HepG2 (cell line): ENCODE data around the gene TMTC1. TPM values are rescaled to one million over a fixed set of nuclear protein-coding genes. Genes with fewer than 3 reads are reported as not detected.

ENCODE experiments used
- ATAC-seq: fragments of 200-7000 bp; cut with Tn5 transposase; 3 replicates; pipeline ENCODE4 v1.9.1; 2020; ENCODE audit warnings: mild to moderate bottlenecking, moderate library complexity
- BruUV-seq: library from RNA; stranded (reverse); fragments of 400-500 nt; replicated peaks from 2 replicates; lab custom pipeline; 2021; lab: Mats Ljungman, UMichigan
- CTCF ChIA-PET: fragments of 300-600 bp; formaldehyde crosslinking; extraction: SDS; loops from one replicate; lab custom pipeline; 2021; ENCODE audit warnings: low total read pairs, inconsistent platforms, low intra/inter-chr PET ratio; lab: Yijun Ruan, JAX
- POLR2A ChIA-PET: fragments of 350-600 bp; sonication (Branson Sonifier 250); formaldehyde crosslinking; loops from one replicate; lab custom pipeline; 2020; ENCODE audit warnings: antibody characterized with exemption, inconsistent platforms; lab: Yijun Ruan, JAX
- DNase-seq: peaks from one replicate; pipeline ENCODE4 v3.0.0-alpha.2; 2015; ENCODE audit warnings: low spot score
- FAIRE-seq: peaks from 3 replicates; lab custom pipeline; 2011; peaks lifted over from hg19 to GRCh38; lab: Jason Lieb, UNC
- H2AFZ ChIP-seq: one replicate; pipeline ENCODE4 v1.6.1; 2011; ENCODE audit warnings: low read length, inconsistent platforms
- H3K27ac ChIP-seq: fragments of 300-600 bp; 3 replicates; pipeline ENCODE4 v1.8.0; 2011; ENCODE audit warnings: mixed run types, mild to moderate bottlenecking, mixed read lengths, low read length, inconsistent platforms; ENCODE audit not compliant: insufficient read depth; ENCODE audit errors: extremely low read length
- H3K27me3 ChIP-seq, 2 experiments: fragments of 200-600 bp in 1 of 2; 2 replicates in 1 of 2; 3 replicates in 1 of 2; pipeline versions ENCODE4 v1.6.0 to v1.8.0; 2011; ENCODE audit warnings: low read length in 2 of 2, mild to moderate bottlenecking in 2 of 2, moderate library complexity in 2 of 2, inconsistent platforms in 1 of 2; ENCODE audit not compliant: insufficient read depth in 2 of 2, control insufficient read depth in 1 of 2
- H3K36me3 ChIP-seq, 2 experiments: fragments of 200-600 bp in 1 of 2; replicated peaks in 1 of 2; 2 replicates in 1 of 2; 3 replicates in 1 of 2; pipeline versions ENCODE4 v1.5.1 to v1.8.0; 2011; ENCODE audit warnings: low read length in 2 of 2, inconsistent platforms in 1 of 2; ENCODE audit not compliant: insufficient read depth in 2 of 2, control insufficient read depth in 1 of 2
- H3K4me1 ChIP-seq: 2 replicates; pipeline ENCODE4 v1.5.1; 2012; ENCODE audit warnings: low read length, inconsistent platforms; ENCODE audit not compliant: insufficient read depth
- H3K4me2 ChIP-seq: 2 replicates; pipeline ENCODE4 v1.6.0; 2011; ENCODE audit warnings: low read depth, low read length, inconsistent platforms
- H3K4me3 ChIP-seq, 3 experiments: fragments of 200-600 bp in 1 of 3; sonication (generic), shearing (Covaris generic) in 1 of 3; replicated peaks in 1 of 3; 2 replicates each; pipeline ENCODE4 v1.5.1; 2011 to 2016; ENCODE audit warnings: low read length in 3 of 3, inconsistent platforms in 2 of 3, low read depth in 2 of 3, mild to moderate bottlenecking in 2 of 3, control low read depth in 1 of 3, mixed read lengths in 1 of 3; ENCODE audit not compliant: insufficient read depth in 1 of 3
- H3K79me2 ChIP-seq: one replicate; pipeline ENCODE4 v1.6.1; 2011; ENCODE audit warnings: low read length, inconsistent platforms; ENCODE audit not compliant: insufficient read depth
- H3K9ac ChIP-seq: 2 replicates; pipeline ENCODE4 v1.6.0; 2011; ENCODE audit warnings: mild to moderate bottlenecking, low read depth, low read length, inconsistent platforms; ENCODE audit not compliant: insufficient read depth
- H3K9me3 ChIP-seq: 2 replicates; pipeline ENCODE4 v1.5.1; 2012; ENCODE audit warnings: mild to moderate bottlenecking, low read length
- H4K20me1 ChIP-seq: 2 replicates; pipeline ENCODE4 v1.6.0; 2011; ENCODE audit warnings: inconsistent platforms, mild to moderate bottlenecking, low read length, moderate library complexity; ENCODE audit not compliant: insufficient read depth
- BORCS8-MEF2B ChIP-seq: sonication (generic); formaldehyde crosslinking; IDR thresholded peaks from 2 replicates; pipeline ENCODE4 v1.8.0; 2022; ENCODE audit warnings: mild to moderate bottlenecking, missing genetic modification reagents
- CBX2 ChIP-seq, 2 experiments: fragments of 200-600 bp in 1 of 2; sonication (generic); formaldehyde crosslinking in 1 of 2; IDR thresholded peaks; 2 replicates each; pipeline versions ENCODE4 v1.7.0 to v1.8.1; 2018 to 2022; ENCODE audit warnings: low read depth in 2 of 2, low read length in 1 of 2, mild to moderate bottlenecking in 1 of 2, missing genetic modification reagents in 1 of 2
- DNMT3B ChIP-seq: conservative IDR thresholded peaks from 2 replicates; pipeline ENCODE4 v1.6.1; 2016; ENCODE audit warnings: missing biosample characterization, control low read depth
- ELF1 ChIP-seq: sonication (generic); formaldehyde crosslinking; IDR thresholded peaks from 2 replicates; pipeline ENCODE4 v1.4.0; 2020; ENCODE audit warnings: missing genetic modification reagents
- NFYB ChIP-seq: sonication (generic); formaldehyde crosslinking; IDR thresholded peaks from 2 replicates; pipeline ENCODE4 v1.4.0; 2020; ENCODE audit warnings: missing genetic modification reagents
- RFX1 ChIP-seq: fragments of 450-650 bp; IDR thresholded peaks from 2 replicates; pipeline ENCODE4 v1.6.1; 2017
- SAFB2 ChIP-seq: sonication (generic); formaldehyde crosslinking; IDR thresholded peaks from 2 replicates; pipeline ENCODE4 v1.5.1; 2020; ENCODE audit warnings: missing genetic modification reagents, low read depth, mild to moderate bottlenecking, borderline replicate concordance
- SMYD3 ChIP-seq: sonication (generic); formaldehyde crosslinking; IDR thresholded peaks from 2 replicates; pipeline ENCODE4 v1.8.1; 2023; ENCODE audit warnings: mild to moderate bottlenecking, missing genetic modification reagents
- ZFAT ChIP-seq: sonication (generic); formaldehyde crosslinking; conservative IDR thresholded peaks from 2 replicates; pipeline ENCODE4 v1.8.1; 2023; ENCODE audit warnings: missing genetic modification reagents, inconsistent platforms
- ZMAT5 ChIP-seq: sonication (generic); formaldehyde crosslinking; IDR thresholded peaks from 2 replicates; pipeline ENCODE4 v1.5.0; 2020; ENCODE audit warnings: mild to moderate bottlenecking, low read depth, missing genetic modification reagents, borderline replicate concordance
- ZNF20 ChIP-seq: sonication (generic); formaldehyde crosslinking; IDR thresholded peaks from 2 replicates; pipeline ENCODE4 v1.4.0; 2020; ENCODE audit warnings: mild to moderate bottlenecking, moderate library complexity, missing genetic modification reagents
- ZNF224 ChIP-seq: sonication (generic); formaldehyde crosslinking; IDR thresholded peaks from 2 replicates; pipeline ENCODE4 v1.5.0; 2020; ENCODE audit warnings: mild to moderate bottlenecking, missing genetic modification reagents
- ZNF296 ChIP-seq: sonication (generic); formaldehyde crosslinking; conservative IDR thresholded peaks from 2 replicates; pipeline ENCODE4 v1.5.0; 2020; ENCODE audit warnings: mild to moderate bottlenecking, missing genetic modification reagents
- ZNF329 ChIP-seq: sonication (generic); formaldehyde crosslinking; IDR thresholded peaks from 2 replicates; pipeline ENCODE4 v1.9.0; 2021; ENCODE audit warnings: low read depth, mild to moderate bottlenecking, missing genetic modification reagents
- ZNF350 ChIP-seq: sonication (generic); formaldehyde crosslinking; IDR thresholded peaks from 2 replicates; pipeline ENCODE4 v1.4.0; 2020; ENCODE audit warnings: mild to moderate bottlenecking, low read depth, missing genetic modification reagents, borderline replicate concordance
- ZNF674 ChIP-seq: sonication (generic); formaldehyde crosslinking; IDR thresholded peaks from 2 replicates; pipeline ENCODE4 v1.5.0; 2020; ENCODE audit warnings: low read depth, mild to moderate bottlenecking, missing genetic modification reagents
- ZNF777 ChIP-seq: sonication (generic); formaldehyde crosslinking; IDR thresholded peaks from 2 replicates; pipeline ENCODE4 v1.4.0; 2020; ENCODE audit warnings: missing genetic modification reagents
- ZSCAN22 ChIP-seq: sonication (generic); formaldehyde crosslinking; IDR thresholded peaks from 2 replicates; pipeline ENCODE4 v1.4.0; 2020; ENCODE audit warnings: mild to moderate bottlenecking, missing genetic modification reagents
- WGBS: methylation state at CpG from one replicate; pipeline ENCODE4 v1.1.6; 2017; ENCODE audit warnings: low lambda C conversion rate; 5-methylcytosine and 5-hydroxymethylcytosine counted together
- in situ Hi-C: cut with HindIII; loops from 2 replicates; pipeline ENCODE4 v1.10.0; 2017; ENCODE audit warnings: low pct_unique_long_range_greater_than_20kb; ENCODE audit not compliant: extremely low pct_ligation_motif_present
- intact Hi-C: fragments of 100-400 bp; cut with micrococcal nuclease; formaldehyde crosslinking; loops from one replicate; pipeline ENCODE4 v1.10.0; 2022; ENCODE audit not compliant: unreplicated experiment
- polyA plus RNA-seq, 8 experiments: library from polyadenylated mRNA; depleted of rRNA in 3 of 8; stranded (reverse) in 7 of 8; unstranded in 1 of 8; fragments of >200 nt; fragmentation: Illumina TruSeq in 4 of 8; extraction: Trizol in 4 of 8; gene quantifications; 2 replicates each; pipeline versions ENCODE4 v1.2.1 to v1.2.3, GENCODE V29; 2011 to 2016; ENCODE audit warnings: low read depth in 4 of 8, missing spikeins in 1 of 8, mixed read lengths in 1 of 8; ENCODE audit not compliant: insufficient read depth in 1 of 8
- total RNA-seq, 5 experiments: library from RNA; depleted of rRNA; stranded (reverse); fragments of >200 nt; fragmentation: Illumina TruSeq; extraction: Trizol; gene quantifications; 2 replicates each; pipeline ENCODE4 v1.2.3, GENCODE V29; 2016; ENCODE audit warnings: low read depth in 1 of 5

Gene TMTC1
- total and polyA plus RNA-seq, 2 of the 13 experiments (the other 11 are each of a cell fraction or from before 2014, with no cell fraction given), result 0.69 to 1.8 TPM

GRCh38 chr12:29574500-29574899 lies 209.2 kb downstream of the TMTC1 start:
- in situ Hi-C loops (no loop called here), intact Hi-C loops (no loop called here)
- Histone ChIP-seq H3K4me2 (no peak overlapping the region), H3K27me3 (no peaks in the 10 kb centered on the region), H3K79me2 (no peaks in the 10 kb centered on the region), H3K4me1 (no peaks in the 10 kb centered on the region), H4K20me1 (no peaks in the 10 kb centered on the region), H3K9me3 (no peaks in the 10 kb centered on the region)
- POLR2A ChIA-PET, result no interaction called here
- DNase-seq (no peak), FAIRE-seq (no peak)
- 48% methylated on average over 4 of the region's 4 CpGs for WGBS
- CTCF ChIA-PET, result no interaction called here
- no peak for TF ChIP-seq ZNF674
- no peak for TF ChIP-seq ZFAT (CRISPR knock-in tag)
- TF ChIP-seq, all 625 proteins: peak for 0
- Histone ChIP-seq H3K36me3 (no peaks in the 10 kb centered on the region), H3K27ac (no peak overlapping the region), H3K9ac (no peak overlapping the region), H2AFZ (no peak overlapping the region), H3K4me3 (no peak overlapping the region)
- no peak for ATAC-seq
- no TSS peak for BruUV-seq

- DNase-seq, result no peak
- Histone ChIP-seq H3K4me1 (no peaks in the 10 kb centered on the region), H3K27me3 (no peaks in the 10 kb centered on the region), H3K4me3 (no peak overlapping the region), H3K36me3 (no peaks in the 10 kb centered on the region), H3K27ac (no peak overlapping the region), H2AFZ (no peak overlapping the region), H3K9ac (no peak overlapping the region), H4K20me1 (no peaks in the 10 kb centered on the region), H3K4me2 (no peak overlapping the region), H3K9me3 (no peaks in the 10 kb centered on the region), H3K79me2 (no peaks in the 10 kb centered on the region)
- CTCF ChIA-PET, result no interaction called here
- in situ Hi-C loops, result no loop called here
- WGBS, result 49% methylated on average over 4 of the region's 4 CpGs
- intact Hi-C loops, result no loop called here
- POLR2A ChIA-PET, result no interaction called here
- FAIRE-seq, result no peak
- no peak for ATAC-seq
- no TSS peak for BruUV-seq
- no peak for TF ChIP-seq SAFB2
- no peak for TF ChIP-seq BORCS8-MEF2B (CRISPR knock-in tag)
- no peak for TF ChIP-seq ZNF350 (CRISPR knock-in tag)
- no peak for TF ChIP-seq NFYB (CRISPR knock-in tag)
- no peak for TF ChIP-seq ZNF20
- no peak for TF ChIP-seq DNMT3B (CRISPR knock-in tag)
- no peak for TF ChIP-seq RFX1
- TF ChIP-seq CBX2 (IDR thresholded peaks at IDR 0.05; ENCODE audit: low read depth, low read length), result no peak
- TF ChIP-seq CBX2 (CRISPR knock-in tag; IDR thresholded peaks at IDR 0.05; ENCODE audit: low read depth), result no peak
- no peak for TF ChIP-seq ELF1 (CRISPR knock-in tag)
- TF ChIP-seq ZNF329, result no peak
- no peak for TF ChIP-seq ZNF224 (CRISPR knock-in tag)
- no peak for TF ChIP-seq SMYD3
- no peak for TF ChIP-seq ZMAT5 (CRISPR knock-in tag)
- no peak for TF ChIP-seq ZSCAN22 (CRISPR knock-in tag)
- TF ChIP-seq ZNF296, result no peak
- TF ChIP-seq ZNF777 (CRISPR knock-in tag), result no peak
Observed at GRCh38 chr12:29572938-29573337, 210.8 kb downstream of the TMTC1 start.
